NCI-H82 treated with DMSO at 0.1 percent for 48 hours (cell line): ENCODE results near the gene CITED2.

Source experiments
- DNase-seq: peaks from one replicate; lab custom pipeline; 2025; ENCODE audit not compliant: unreplicated experiment; lab: John Stamatoyannopoulos, UW

The CITED2 gene

GRCh38 chr6:139334806-139335446, 39.5 kb downstream of the CITED2 start:
- DNase-seq: no peak

GRCh38 chr6:139330826-139331500, 43.5 kb downstream of the CITED2 start:
- no peak for DNase-seq

- DNase-seq: no peak
These were observed 44.1 kb downstream of the CITED2 start for GRCh38 chr6:139330306-139330705.

GRCh38 chr6:139329224-139329623, 45.2 kb downstream of the CITED2 start:
- DNase-seq: no peak

GRCh38 chr6:139327038-139327437, 47.4 kb downstream of the CITED2 start:
- DNase-seq: no peak

- DNase-seq: no peak
These were observed 48.8 kb downstream of the CITED2 start for GRCh38 chr6:139325686-139326085.

GRCh38 chr6:139325125-139325524, 49.3 kb downstream of the CITED2 start:
- DNase-seq: no peak

GRCh38 chr6:139324301-139324555, 50.2 kb downstream of the CITED2 start:
- DNase-seq: no peak

GRCh38 chr6:139323511-139324300, 50.7 kb downstream of the CITED2 start:
- DNase-seq: no peak
